Smooth muscle cell (in vitro differentiated cells): Measurements from ENCODE around the gene TCF7L1. TPM values are rescaled to one million over a fixed set of nuclear protein-coding genes. Genes with fewer than 3 reads are reported as not detected.
"Not testable (repeated sequence)": the region's sequence is repeated elsewhere in the genome, so short reads cannot be mapped to it uniquely, and the experiment has no call there.

Experiments used
- DNase-seq: peaks from one replicate; lab custom pipeline; 2025; ENCODE audit not compliant: unreplicated experiment; lab: John Stamatoyannopoulos, UW
- H2AFZ ChIP-seq: fragments of 200-600 bp; sonication (generic); 2 replicates; pipeline ENCODE4 v1.6.0; 2016; ENCODE audit warnings: antibody characterized with exemption, low read depth, mild to moderate bottlenecking
- H3F3A ChIP-seq: fragments of 200-600 bp; sonication (generic); 2 replicates; pipeline ENCODE4 v1.6.0; 2017; ENCODE audit warnings: antibody characterized with exemption, low read depth
- H3K27ac ChIP-seq: fragments of 200-600 bp; sonication (generic); 2 replicates; pipeline ENCODE4 v1.5.1; 2016; ENCODE audit warnings: low read depth, mild to moderate bottlenecking
- H3K27me3 ChIP-seq: fragments of 200-600 bp; sonication (generic); 2 replicates; pipeline ENCODE4 v1.6.1; 2016; ENCODE audit warnings: low read depth, mild to moderate bottlenecking
- H3K36me3 ChIP-seq: fragments of 200-600 bp; sonication (generic); 2 replicates; pipeline ENCODE4 v1.5.1; 2016; ENCODE audit warnings: low read depth
- H3K4me1 ChIP-seq: fragments of 200-600 bp; sonication (generic); 2 replicates; pipeline ENCODE4 v1.5.1; 2016; ENCODE audit warnings: low read depth
- H3K4me2 ChIP-seq: fragments of 200-600 bp; sonication (generic); 2 replicates; pipeline ENCODE4 v1.6.0; 2016; ENCODE audit warnings: mild to moderate bottlenecking
- H3K4me3 ChIP-seq: fragments of 200-600 bp; sonication (generic); 2 replicates; pipeline ENCODE4 v1.5.1; 2016; ENCODE audit warnings: mild to moderate bottlenecking
- H3K79me2 ChIP-seq: fragments of 200-600 bp; sonication (generic); 2 replicates; pipeline ENCODE4 v1.6.0; 2016; ENCODE audit warnings: low read depth, mild to moderate bottlenecking
- H3K9ac ChIP-seq: fragments of 200-600 bp; sonication (generic); 2 replicates; pipeline ENCODE4 v1.6.0; 2016; ENCODE audit warnings: low read depth
- H3K9me3 ChIP-seq: fragments of 200-600 bp; sonication (generic); replicated peaks from 2 replicates; pipeline ENCODE4 v1.5.1; 2016; ENCODE audit warnings: low read depth
- H4K20me1 ChIP-seq: fragments of 200-600 bp; sonication (generic); 2 replicates; pipeline ENCODE4 v1.6.0; 2016; ENCODE audit warnings: low read depth
- CTCF ChIP-seq: fragments of 200-600 bp; sonication (generic); IDR thresholded peaks from 2 replicates; pipeline ENCODE4 v1.5.1; 2017; ENCODE audit warnings: borderline replicate concordance, mild to moderate bottlenecking, antibody characterized with exemption; ENCODE audit not compliant: insufficient read depth, poor library complexity, severe bottlenecking
- WGBS: methylation state at CpG from one replicate; pipeline ENCODE4 v1.1.7; 2016; ENCODE audit warnings: low lambda C conversion rate; 5-methylcytosine and 5-hydroxymethylcytosine counted together
- polyA plus RNA-seq: library from polyadenylated mRNA; unstranded; fragments of >200 nt; fragmentation: Nextera tagmentation; extraction: Ambion mirVana; gene quantifications from 2 replicates; pipeline ENCODE4 v1.2.1, GENCODE V29; 2016
- total RNA-seq: library from RNA; depleted of rRNA; stranded (reverse); fragments of >200 nt; gene quantifications from 2 replicates; pipeline ENCODE4 v1.2.3, GENCODE V29; 2014

Gene TCF7L1
- total and polyA plus RNA-seq, 2 experiments from 2014 or later: 4.5 to 15.2 TPM

DNA sequence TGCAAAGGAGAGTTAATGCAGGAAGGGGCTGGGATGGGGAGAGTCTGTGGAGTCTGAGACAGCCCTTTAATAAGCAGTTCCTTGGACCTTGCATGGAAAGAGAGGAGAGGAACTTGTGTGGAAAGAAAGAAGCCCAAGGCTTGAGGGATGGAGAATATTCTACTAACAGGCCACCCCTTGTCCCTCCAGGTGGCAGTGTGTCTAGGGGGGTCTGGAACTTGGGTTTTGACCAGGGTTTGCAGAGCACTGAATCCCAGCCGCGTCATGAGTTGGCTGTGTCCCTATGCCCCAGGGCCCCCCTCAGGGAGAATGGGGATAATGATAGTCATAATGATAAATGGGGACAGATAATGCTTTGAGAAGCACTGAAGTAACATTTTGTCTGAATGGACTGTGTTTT, 15.0 kb downstream of the TCF7L1 start:
- Histone ChIP-seq H3K79me2 (peaks cover 54% of the 10 kb centered on the region), H3K27me3 (no peaks in the 10 kb centered on the region)
- WGBS: 61% methylated on average over 2 of the region's 2 CpGs

DNA sequence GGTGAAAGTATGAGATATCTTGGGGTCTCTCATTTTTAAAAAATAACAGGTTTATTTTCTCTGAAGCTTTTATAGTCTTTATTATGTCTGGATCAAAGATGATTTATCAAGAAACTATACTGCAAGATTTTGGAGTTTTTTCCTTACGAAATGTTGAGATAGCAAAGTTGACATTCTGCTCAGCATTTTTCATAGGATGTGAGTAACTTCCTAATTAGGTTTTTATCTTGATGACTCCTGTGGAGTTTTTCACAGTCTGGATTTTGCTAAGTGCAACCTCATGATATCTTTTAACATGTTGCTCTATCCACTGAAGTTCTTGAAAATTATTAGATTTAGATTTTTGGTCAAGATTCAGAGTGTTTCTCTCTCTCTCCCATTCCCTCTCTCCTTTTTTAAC, 17.8 kb downstream of the TCF7L1 start:
- H2AFZ ChIP-seq: no peak overlapping the region
- no peaks in the 10 kb centered on the region for H3K27me3 ChIP-seq
- peaks cover 72% of the 10 kb centered on the region for H4K20me1 ChIP-seq
- no peak overlapping the region for H3K4me3 ChIP-seq
- H3K27ac ChIP-seq: peak overlapping the region; percentile 13
- H3K79me2 ChIP-seq: peaks cover 38% of the 10 kb centered on the region
- peaks cover 22% of the 10 kb centered on the region for H3K4me1 ChIP-seq
- H3K4me2 ChIP-seq: peak overlapping the region; percentile 5
- WGBS: 37% methylated on average over 1 of the region's 1 CpG
- peaks cover 12% of the 10 kb centered on the region for H3F3A ChIP-seq
- no peaks in the 10 kb centered on the region for H3K36me3 ChIP-seq
- TF ChIP-seq CTCF: no peak
- H3K9me3 ChIP-seq: no peaks in the 10 kb centered on the region
- DNase-seq: no peak
- H3K9ac ChIP-seq: no peak overlapping the region

More for the DNA sequence above, 15.0 kb downstream of the TCF7L1 start:
- no peak overlapping the region for H3K27ac ChIP-seq
- no peak overlapping the region for H2AFZ ChIP-seq
- H3F3A ChIP-seq: no peaks in the 10 kb centered on the region
- DNase-seq: no peak
- no peaks in the 10 kb centered on the region for H3K9me3 ChIP-seq
- H3K9ac ChIP-seq: no peak overlapping the region
- H3K4me3 ChIP-seq: no peak overlapping the region
- H3K36me3 ChIP-seq: no peaks in the 10 kb centered on the region
- peaks cover 72% of the 10 kb centered on the region for H4K20me1 ChIP-seq
- no peak overlapping the region for H3K4me2 ChIP-seq
- no peaks in the 10 kb centered on the region for H3K4me1 ChIP-seq
- no peak for TF ChIP-seq CTCF

DNA sequence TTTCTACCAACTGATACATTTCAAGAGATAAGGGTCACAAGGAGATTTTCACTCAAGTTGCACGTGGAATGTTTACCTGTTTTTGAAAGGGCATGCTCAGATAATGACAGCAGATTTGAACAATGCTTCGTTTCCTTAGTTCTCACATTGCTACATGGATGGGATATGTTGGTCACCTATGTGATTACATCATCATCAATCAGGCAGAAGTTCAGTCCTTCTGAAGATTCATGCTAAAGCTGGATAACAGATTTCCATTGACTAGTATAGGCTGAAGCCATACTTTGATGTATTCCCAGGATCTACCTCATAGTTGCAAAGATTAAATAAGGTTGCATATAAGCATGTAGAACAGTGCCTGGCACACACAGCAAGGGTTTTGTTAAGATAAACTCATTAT, 19.7 kb downstream of the TCF7L1 start:
- 99% methylated on average over 2 of the region's 2 CpGs for WGBS
- Histone ChIP-seq H3K4me3 (no peak overlapping the region), H3K36me3 (no peaks in the 10 kb centered on the region), H3K27ac (no peak overlapping the region), H3K9me3 (no peaks in the 10 kb centered on the region), H4K20me1 (peaks cover 78% of the 10 kb centered on the region), H3K79me2 (peaks cover 44% of the 10 kb centered on the region), H3K4me1 (peaks cover 23% of the 10 kb centered on the region), H3F3A (peaks cover 12% of the 10 kb centered on the region), H3K27me3 (no peaks in the 10 kb centered on the region), H3K9ac (no peak overlapping the region), H2AFZ (no peak overlapping the region), H3K4me2 (no peak overlapping the region)
- no peak for TF ChIP-seq CTCF
- no peak for DNase-seq

DNA sequence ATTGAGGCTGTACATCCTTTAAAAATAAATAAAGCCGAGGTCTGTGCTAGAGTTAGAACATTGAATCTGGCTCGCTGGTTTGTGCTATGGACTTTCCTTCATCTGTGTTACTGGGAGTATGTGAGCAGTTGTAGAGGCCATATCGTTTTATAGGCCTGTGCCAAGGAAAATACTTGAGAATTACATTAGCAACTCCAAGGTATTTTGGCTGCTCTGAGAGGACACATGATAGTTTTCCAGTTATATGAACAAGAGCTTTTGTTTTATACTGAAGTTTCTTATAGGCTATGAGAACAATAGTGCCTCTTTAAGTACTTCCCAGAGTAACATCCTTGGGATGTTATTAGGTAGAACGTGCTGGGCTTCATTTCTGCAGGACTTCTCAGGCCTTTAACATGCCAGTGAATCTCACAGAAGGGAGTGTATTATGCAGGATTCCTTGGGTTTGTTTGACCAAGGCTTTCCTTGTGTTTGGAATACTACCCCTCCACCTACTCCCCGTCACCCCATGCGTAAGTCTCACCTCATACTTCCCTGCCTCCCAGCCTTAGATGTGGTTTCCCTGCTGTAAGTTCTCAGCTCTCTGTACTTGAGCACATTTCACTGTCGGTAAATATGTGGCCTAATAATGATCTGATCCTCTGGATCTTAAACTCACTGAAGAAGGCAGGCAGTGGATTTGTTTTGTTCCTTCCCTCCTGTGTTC, 21.0 kb downstream of the TCF7L1 start:
- Histone ChIP-seq H2AFZ (no peak overlapping the region), H3K36me3 (no peaks in the 10 kb centered on the region), H3K27ac (peak overlapping the region; percentile 87)

GRCh38 chr2:85155082-85155481, 21.9 kb downstream of the TCF7L1 start:
- H3K79me2 ChIP-seq: peaks cover 59% of the 10 kb centered on the region
- peaks cover 23% of the 10 kb centered on the region for H3K4me1 ChIP-seq
- H3K27me3 ChIP-seq, DNase-seq, H2AFZ ChIP-seq, H3K9me3 ChIP-seq, H3K4me3 ChIP-seq, H3K36me3 ChIP-seq: not testable (repeated sequence)
- H3K9ac ChIP-seq: peak overlapping the region; percentile 60
- H3F3A ChIP-seq: peaks cover 12% of the 10 kb centered on the region
- peaks cover 88% of the 10 kb centered on the region for H4K20me1 ChIP-seq
- 96% methylated on average over 8 of the region's 8 CpGs for WGBS
- H3K4me2 ChIP-seq: peak overlapping the region; percentile 43
- peak overlapping the region; percentile 87 for H3K27ac ChIP-seq

More for the DNA sequence above, 21.0 kb downstream of the TCF7L1 start:
- no peak for TF ChIP-seq CTCF
- 56% methylated on average over 7 of the region's 7 CpGs for WGBS
- Histone ChIP-seq H3K9me3 (no peaks in the 10 kb centered on the region), H3K4me2 (peak overlapping the region; percentile 43), H3K4me1 (peaks cover 23% of the 10 kb centered on the region), H3K79me2 (peaks cover 50% of the 10 kb centered on the region), H3K4me3 (no peak overlapping the region), H3K9ac (peak overlapping the region; percentile 19), H4K20me1 (peaks cover 79% of the 10 kb centered on the region), H3F3A (peaks cover 12% of the 10 kb centered on the region), H3K27me3 (no peaks in the 10 kb centered on the region)
- DNase-seq: no peak
